Prostate gland (tissue), 2 donors: ENCODE data around the gene COQ2. TPM values are rescaled to one million over a fixed set of nuclear protein-coding genes. Genes with fewer than 3 reads are reported as not detected.

Experiments
- DNase-seq: peaks from one replicate; pipeline ENCODE4 v3.0.0-alpha.2; 2019; ENCODE audit warnings: low spot score
- H3K27ac ChIP-seq, 2 donors: fragments of 200-600 bp; sonication (generic); 2 replicates each; pipeline ENCODE4 v1.5.1; 2017 to 2019
- H3K27me3 ChIP-seq: fragments of 200-600 bp; sonication (generic); replicated peaks from 2 replicates; pipeline ENCODE4 v1.5.1; 2019; ENCODE audit not compliant: insufficient read depth
- H3K36me3 ChIP-seq, 2 donors: fragments of 200-600 bp; sonication (generic); 1 replicate in 1 of 2; 2 replicates in 1 of 2; pipeline versions ENCODE4 v1.5.1 to v1.8.1; 2017 to 2019
- H3K4me1 ChIP-seq: fragments of 200-600 bp; sonication (generic); replicated peaks from 2 replicates; pipeline ENCODE4 v1.5.1; 2019
- H3K4me3 ChIP-seq, 2 donors: fragments of 200-600 bp; sonication (generic); 2 replicates each; pipeline ENCODE4 v1.5.1; 2017 to 2019
- H3K9me3 ChIP-seq: fragments of 200-600 bp; sonication (generic); 2 replicates; pipeline ENCODE4 v1.5.1; 2017
- POLR2A ChIP-seq: fragments of 450-650 bp; IDR thresholded peaks from one replicate; pipeline ENCODE4 v1.6.1; 2016; ENCODE audit warnings: antibody characterized with exemption, mild to moderate bottlenecking
- POLR2AphosphoS5 ChIP-seq: sonication (generic); formaldehyde crosslinking; IDR thresholded peaks from one replicate; pipeline ENCODE4 v1.6.1; 2017; ENCODE audit warnings: antibody characterized with exemption
- WGBS: methylation state at CpG from one replicate; pipeline ENCODE4 v1.1.5; 2018; 5-methylcytosine and 5-hydroxymethylcytosine counted together
- intact Hi-C: fragments of 100-400 bp; cut with DNase I; formaldehyde crosslinking; loops from one replicate; pipeline ENCODE4 v1.14.2; 2022
- small RNA-seq, 2 donors: library from RNA; depleted of rRNA; stranded (forward); fragments of <200 nt; gene quantifications; one replicate each; pipeline ENCODE3, GENCODE V24; 2016
- total RNA-seq, 2 donors: library from RNA; depleted of rRNA; stranded (reverse); fragments of >200 nt; gene quantifications; one replicate each; pipeline ENCODE4 v1.1.0, GENCODE V29; 2016
- TF ChIP-seq, protein P1 (sequence below), 4 experiments: fragments of 200-600 bp in 2 of 4; fragments of 450-650 bp in 2 of 4; sonication (generic) in 2 of 4; IDR thresholded peaks; 1 replicate in 3 of 4; 2 replicates in 1 of 4; pipeline ENCODE4 v1.5.1; 2016 to 2019; ENCODE audit warnings: antibody characterized with exemption in 4 of 4, mild to moderate bottlenecking in 2 of 4, moderate library complexity in 2 of 4

Gene COQ2
- total RNA-seq, 2 donors from 2014 or later, result 12.8 to 13.1 TPM

DNA sequence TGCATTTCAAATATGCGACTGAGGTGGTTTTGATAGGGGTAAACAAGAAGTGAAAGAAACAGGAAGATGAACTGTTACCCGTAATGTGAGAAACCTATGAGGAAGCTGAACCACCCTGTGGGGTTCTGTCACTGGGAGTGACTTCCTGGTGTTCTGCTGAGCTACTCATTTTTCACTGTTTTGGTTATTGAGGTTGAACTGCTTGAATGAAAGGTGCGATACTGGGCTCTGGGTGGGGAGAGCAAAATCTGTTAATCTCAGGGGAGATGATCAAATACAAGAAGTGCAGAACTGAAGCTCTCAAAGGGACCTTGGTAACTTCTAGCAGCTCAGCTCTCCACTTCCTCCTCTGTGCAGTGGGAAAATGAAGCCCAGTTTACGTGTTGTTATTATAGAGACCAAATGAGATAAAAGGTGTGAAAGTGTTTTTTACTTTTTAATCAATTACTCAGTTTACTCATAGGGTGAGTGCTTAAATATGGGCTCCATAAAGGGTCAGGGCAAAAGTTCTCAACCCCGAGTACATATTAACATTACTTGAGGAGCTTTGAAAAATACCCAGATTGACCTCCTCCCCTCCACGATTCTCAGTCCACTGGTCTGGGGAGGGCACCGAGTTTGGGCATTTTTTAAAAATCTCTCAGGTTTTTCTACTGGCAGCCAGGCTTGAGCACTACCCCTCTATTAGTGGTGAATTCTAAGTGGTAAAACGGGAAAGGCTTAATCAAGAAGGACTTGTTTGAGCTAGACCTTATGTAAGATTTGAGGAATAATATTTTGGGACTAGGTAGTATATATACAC, 66.7 kb downstream of the COQ2 start:
- no peak overlapping the region for H3K4me3 ChIP-seq
- WGBS, result 74% methylated on average over 8 of the region's 8 CpGs
- TF ChIP-seq POLR2A (no peak), POLR2AphosphoS5 (no peak)
- TF ChIP-seq, protein P1, sequence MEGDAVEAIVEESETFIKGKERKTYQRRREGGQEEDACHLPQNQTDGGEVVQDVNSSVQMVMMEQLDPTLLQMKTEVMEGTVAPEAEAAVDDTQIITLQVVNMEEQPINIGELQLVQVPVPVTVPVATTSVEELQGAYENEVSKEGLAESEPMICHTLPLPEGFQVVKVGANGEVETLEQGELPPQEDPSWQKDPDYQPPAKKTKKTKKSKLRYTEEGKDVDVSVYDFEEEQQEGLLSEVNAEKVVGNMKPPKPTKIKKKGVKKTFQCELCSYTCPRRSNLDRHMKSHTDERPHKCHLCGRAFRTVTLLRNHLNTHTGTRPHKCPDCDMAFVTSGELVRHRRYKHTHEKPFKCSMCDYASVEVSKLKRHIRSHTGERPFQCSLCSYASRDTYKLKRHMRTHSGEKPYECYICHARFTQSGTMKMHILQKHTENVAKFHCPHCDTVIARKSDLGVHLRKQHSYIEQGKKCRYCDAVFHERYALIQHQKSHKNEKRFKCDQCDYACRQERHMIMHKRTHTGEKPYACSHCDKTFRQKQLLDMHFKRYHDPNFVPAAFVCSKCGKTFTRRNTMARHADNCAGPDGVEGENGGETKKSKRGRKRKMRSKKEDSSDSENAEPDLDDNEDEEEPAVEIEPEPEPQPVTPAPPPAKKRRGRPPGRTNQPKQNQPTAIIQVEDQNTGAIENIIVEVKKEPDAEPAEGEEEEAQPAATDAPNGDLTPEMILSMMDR (IDR thresholded peaks at IDR 0.05), result no peak
- no peak overlapping the region for H3K27ac ChIP-seq
- no peaks in the 10 kb centered on the region for H3K36me3 ChIP-seq
- H3K4me1 ChIP-seq, result no peaks in the 10 kb centered on the region
- H3K9me3 ChIP-seq, result no peaks in the 10 kb centered on the region
- H3K27me3 ChIP-seq, result no peaks in the 10 kb centered on the region
- DNase-seq, result no peak
- intact Hi-C loops, result no loop called here

DNA sequence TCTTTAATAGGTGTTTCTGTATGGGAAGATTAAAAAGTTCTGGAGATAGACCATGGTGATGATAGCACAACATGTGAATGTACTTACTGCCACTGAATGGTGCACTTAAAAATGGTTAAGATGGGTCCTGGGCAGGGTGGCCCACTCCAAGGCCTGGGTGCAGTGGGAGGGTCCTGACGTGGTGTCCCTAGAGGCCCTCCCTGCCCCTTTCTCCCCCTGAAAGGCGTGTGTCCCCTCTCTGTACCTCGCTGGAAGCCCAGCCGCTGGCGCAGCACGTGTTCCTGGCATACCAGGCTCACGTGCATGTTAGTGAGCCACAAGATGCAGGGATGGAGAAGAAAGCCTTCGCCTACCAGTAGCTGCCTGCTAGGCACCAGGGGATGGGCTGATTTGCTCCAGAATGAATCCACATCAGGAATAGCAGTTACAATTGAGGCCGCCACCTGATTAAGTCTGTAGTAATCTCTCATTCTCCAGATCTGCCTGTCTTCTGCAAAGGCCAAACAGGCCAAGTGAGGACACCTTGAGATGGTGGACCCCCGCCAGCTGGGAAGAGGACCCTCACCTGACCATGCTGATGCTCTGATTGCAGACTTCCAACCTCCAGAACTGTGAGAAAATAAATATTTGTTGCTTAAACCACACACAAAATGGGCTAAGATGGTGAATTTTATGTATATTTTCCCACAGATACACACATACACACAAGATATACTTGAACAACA, 67.5 kb downstream of the COQ2 start:
- H3K9me3 ChIP-seq, result no peaks in the 10 kb centered on the region
- WGBS, result 88% methylated on average over 10 of the region's 10 CpGs
- H3K36me3 ChIP-seq, result no peaks in the 10 kb centered on the region
- no peaks in the 10 kb centered on the region for H3K4me1 ChIP-seq
- no peak for TF ChIP-seq POLR2A
- TF ChIP-seq, protein P1 (IDR thresholded peaks at IDR 0.05), result no peak
- no peak for TF ChIP-seq POLR2AphosphoS5
- DNase-seq, result no peak
- no peak overlapping the region for H3K27ac ChIP-seq
- intact Hi-C loops, result no loop called here
- no peak overlapping the region for H3K4me3 ChIP-seq
- H3K27me3 ChIP-seq, result no peaks in the 10 kb centered on the region

DNA sequence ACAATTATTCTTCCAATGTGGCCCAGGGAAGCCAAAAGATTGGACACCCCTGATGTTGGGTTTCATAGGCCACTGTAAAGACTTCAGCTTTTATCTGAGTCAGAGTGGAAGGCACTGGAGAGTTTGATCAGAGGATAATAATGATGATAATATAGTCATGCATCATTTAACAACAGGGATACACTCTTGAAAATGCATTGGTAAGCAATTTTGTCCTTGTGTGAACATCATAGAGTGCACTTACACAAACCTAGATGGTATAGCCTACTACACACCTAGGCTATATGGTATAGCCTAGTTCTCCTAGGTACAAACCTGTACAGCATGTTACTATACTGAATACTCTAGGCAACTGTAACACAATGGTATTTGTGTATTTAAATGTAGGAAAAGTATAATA, 70.5 kb downstream of the COQ2 start:
- intact Hi-C loops, result no loop called here
- TF ChIP-seq, protein P1 (IDR thresholded peaks at IDR 0.05), result no peak
- TF ChIP-seq POLR2A (no peak), POLR2AphosphoS5 (no peak)
- Histone ChIP-seq H3K27ac (no peak overlapping the region), H3K9me3 (no peaks in the 10 kb centered on the region), H3K27me3 (no peaks in the 10 kb centered on the region), H3K4me1 (no peaks in the 10 kb centered on the region), H3K4me3 (no peak overlapping the region), H3K36me3 (no peaks in the 10 kb centered on the region)
- no peak for DNase-seq

Small RNAs within 50 kb of the gene (small RNA-seq; reads per million reads assigned to genes)
- gene AC114781.3, result 0 reads per million in 2 donors

Other genes starting within 250 kb of the COQ2 start
- 10 to 100 TPM; 50.5 to 56.9 TPM for gene COPS4, start 249.6 kb downstream of the COQ2 start, total RNA-seq
- 1 to 10 TPM; 2.6 to 3.9 TPM for gene PLAC8, start 170.1 kb downstream of the COQ2 start, total RNA-seq
- 1 to 10 TPM in 1 of 2 donors, under 1 TPM in 1; 0.82 to 1.5 TPM for gene HPSE, start 50.0 kb upstream of the COQ2 start, total RNA-seq
- 10 to 100 TPM; 15.5 to 20.9 TPM for gene HELQ, start 171.0 kb upstream of the COQ2 start, total RNA-seq
- gene MRPS18C, start 171.3 kb upstream of the COQ2 start, total RNA-seq, result 10 to 100 TPM; 12.2 to 30.8 TPM
- gene ABRAXAS1, start 200.3 kb upstream of the COQ2 start, total RNA-seq, result 10 to 100 TPM; 11.6 to 13.1 TPM